NCI-H2227 (cell line): Measurements from ENCODE around the gene HEG1.

ENCODE experiments used
- DNase-seq: peaks from one replicate; lab custom pipeline; 2025; ENCODE audit not compliant: unreplicated experiment; lab: John Stamatoyannopoulos, UW

HEG1 gene

GRCh38 chr3:125069968-125070745 lies 14.4 kb upstream of the HEG1 start:
- no peak for DNase-seq

- DNase-seq: no peak
Measured at GRCh38 chr3:125069452-125069851, 13.7 kb upstream of the HEG1 start.

GRCh38 chr3:125068265-125068664 lies 12.5 kb upstream of the HEG1 start:
- DNase-seq: no peak

GRCh38 chr3:125067225-125067624 lies 11.4 kb upstream of the HEG1 start:
- no peak for DNase-seq

- no peak for DNase-seq
Measured at GRCh38 chr3:125062904-125063618, 7.3 kb upstream of the HEG1 start.

GRCh38 chr3:125061646-125062045 lies 5.8 kb upstream of the HEG1 start:
- DNase-seq: no peak

GRCh38 chr3:125061170-125061569 lies 5.4 kb upstream of the HEG1 start:
- DNase-seq: no peak

- no peak for DNase-seq
Measured at GRCh38 chr3:125059488-125060245, 3.9 kb upstream of the HEG1 start.

- DNase-seq: no peak
Measured at GRCh38 chr3:125058959-125059358, 3.2 kb upstream of the HEG1 start.

GRCh38 chr3:125058529-125058928 lies 2.7 kb upstream of the HEG1 start:
- no peak for DNase-seq

GRCh38 chr3:125057186-125057850 lies 1.5 kb upstream of the HEG1 start:
- no peak for DNase-seq

GRCh38 chr3:125055331-125055912 lies 375 bp downstream of the HEG1 start:
- DNase-seq: peak; percentile 35

GRCh38 chr3:125054449-125055329 lies 1.1 kb downstream of the HEG1 start:
- no peak for DNase-seq

GRCh38 chr3:125054062-125054448 lies 1.7 kb downstream of the HEG1 start:
- no peak for DNase-seq

GRCh38 chr3:125053304-125053699 lies 2.5 kb downstream of the HEG1 start:
- DNase-seq: no peak

- DNase-seq: no peak
Measured at GRCh38 chr3:125052624-125053303, 3.0 kb downstream of the HEG1 start.

GRCh38 chr3:125051715-125052581 lies 3.8 kb downstream of the HEG1 start:
- DNase-seq: no peak

- DNase-seq: no peak
Measured at GRCh38 chr3:125051205-125051604, 4.6 kb downstream of the HEG1 start.
